ENCODE results near the gene NPIPA5. TPM values are rescaled to one million over a fixed set of nuclear protein-coding genes. Genes with fewer than 3 reads are reported as not detected.
"Not testable (repeated sequence)": the region's sequence is repeated elsewhere in the genome, so short reads cannot be mapped to it uniquely, and the experiment has no call there.

The NPIPA5 gene
- total RNA-seq, 1 donor from 2014 or later, result 18.6 TPM

DNA sequence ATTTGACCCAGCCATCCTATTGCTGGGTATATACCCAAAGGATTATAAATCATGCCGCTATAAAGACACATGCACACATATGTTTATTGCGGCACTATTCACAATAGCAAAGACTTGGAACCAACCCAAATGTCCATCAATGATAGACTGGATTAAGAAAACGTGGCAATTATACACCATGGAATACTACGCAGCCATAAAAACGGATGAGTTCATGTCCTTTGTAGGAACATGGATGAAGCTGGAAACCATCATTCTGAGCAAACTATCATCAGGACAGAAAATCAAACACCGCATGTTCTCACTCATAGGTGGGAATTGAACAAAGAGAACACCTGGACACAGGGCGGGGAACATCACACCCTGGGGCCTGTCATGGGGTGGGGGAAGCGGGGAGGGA lies 14.9 kb upstream of the NPIPA5 start:
- intact Hi-C loops (cut with micrococcal nuclease), result not testable (repeated sequence)

DNA sequence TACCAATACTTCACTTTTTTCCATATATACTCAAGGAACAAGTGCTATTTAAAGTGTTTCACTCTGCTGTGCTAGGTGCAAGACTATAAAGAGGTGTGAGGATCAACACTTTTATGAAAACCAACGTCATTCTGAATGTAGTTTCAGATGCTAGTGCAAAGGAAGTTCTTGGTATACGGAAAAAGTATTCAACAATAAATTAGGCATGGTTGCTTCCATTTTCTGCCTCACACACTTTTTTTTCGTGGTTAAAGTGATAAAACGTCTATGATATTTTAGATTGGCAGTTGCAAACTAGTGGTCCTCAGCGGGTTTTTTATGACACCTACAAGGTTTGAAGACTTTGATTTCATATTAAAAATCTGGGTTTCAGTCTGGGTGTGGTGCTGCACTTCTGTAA lies 11.8 kb upstream of the NPIPA5 start:
- intact Hi-C loops (cut with micrococcal nuclease), result not testable (repeated sequence)

DNA sequence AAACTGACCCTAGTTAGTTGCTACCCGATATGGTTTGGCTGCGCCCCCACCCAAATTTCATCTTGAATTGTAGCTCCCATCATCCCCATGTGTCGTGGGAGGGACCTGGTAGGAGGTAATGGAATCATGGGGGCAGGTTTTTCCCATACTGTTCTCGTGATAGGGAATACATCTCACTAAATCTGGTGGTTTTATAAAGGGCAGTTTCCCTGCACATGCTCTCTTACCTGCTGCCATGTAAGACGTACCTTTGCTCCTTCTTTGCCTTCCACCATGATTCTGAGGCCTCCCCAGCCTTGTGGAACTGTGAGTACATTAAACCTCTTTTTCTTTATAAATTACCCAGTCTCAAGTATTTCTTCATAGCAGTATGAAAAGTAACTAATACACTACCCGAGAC lies 10.0 kb upstream of the NPIPA5 start:
- intact Hi-C loops (cut with micrococcal nuclease), result not testable (repeated sequence)

DNA sequence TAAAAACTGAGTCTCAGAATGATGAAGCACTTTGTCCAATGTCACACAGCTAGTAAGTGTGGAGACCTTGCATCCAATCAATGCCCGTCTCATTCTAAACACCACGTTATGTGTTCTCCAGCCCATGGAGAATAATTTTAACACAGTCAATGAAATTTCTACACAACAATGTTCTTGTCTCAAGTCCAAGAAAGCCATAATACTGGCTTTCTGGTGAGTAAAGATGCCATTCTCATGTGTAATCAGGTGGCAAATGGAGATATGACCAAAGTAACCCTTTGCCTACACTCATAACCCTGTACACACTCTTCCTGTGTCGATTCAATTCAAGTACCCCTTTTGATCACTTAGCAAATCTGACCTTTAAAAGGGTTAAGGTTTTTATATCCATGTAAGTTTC lies 4.7 kb upstream of the NPIPA5 start:
- intact Hi-C loops (cut with micrococcal nuclease), result not testable (repeated sequence)

DNA sequence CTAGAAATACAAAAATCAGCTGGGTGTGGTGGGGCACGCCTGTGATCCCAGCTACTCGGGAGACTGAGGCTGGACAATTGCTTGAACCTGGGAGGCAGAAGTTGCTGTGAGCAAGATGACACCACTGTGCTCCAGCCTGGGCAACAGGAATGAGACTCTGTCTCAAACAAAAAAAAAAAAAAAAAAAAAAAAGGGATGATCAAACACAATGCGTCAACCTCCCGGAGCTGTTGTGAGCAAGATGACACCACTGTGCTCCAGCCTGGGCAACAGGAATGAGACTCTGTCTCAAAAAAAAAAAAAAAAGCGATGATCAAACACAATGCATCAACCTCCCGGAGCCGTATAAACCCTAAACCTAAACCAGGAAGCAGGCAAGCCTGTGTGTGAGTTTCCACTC lies 20.6 kb downstream of the NPIPA5 start:
- intact Hi-C loops (cut with micrococcal nuclease), result not testable (repeated sequence)

DNA sequence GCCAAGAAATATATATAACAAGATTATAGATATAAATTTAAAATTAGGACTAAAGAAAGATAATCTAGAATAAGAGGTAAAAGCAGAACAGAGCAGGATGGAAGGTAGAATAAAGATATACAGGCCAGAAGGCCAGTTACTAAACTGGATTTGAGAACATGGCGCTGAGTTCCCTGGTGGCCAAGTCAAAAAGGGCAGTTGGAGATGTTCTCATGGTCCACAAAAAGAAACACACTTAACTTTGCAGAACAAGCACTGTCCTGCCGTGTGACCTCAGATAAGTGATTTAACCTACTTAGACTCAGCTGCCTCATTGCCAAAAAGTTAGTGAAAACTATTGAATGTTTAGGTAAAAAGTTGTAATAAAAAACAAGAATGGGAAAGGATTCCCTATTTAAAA lies 23.2 kb downstream of the NPIPA5 start:
- intact Hi-C loops (cut with micrococcal nuclease), result not testable (repeated sequence)

DNA sequence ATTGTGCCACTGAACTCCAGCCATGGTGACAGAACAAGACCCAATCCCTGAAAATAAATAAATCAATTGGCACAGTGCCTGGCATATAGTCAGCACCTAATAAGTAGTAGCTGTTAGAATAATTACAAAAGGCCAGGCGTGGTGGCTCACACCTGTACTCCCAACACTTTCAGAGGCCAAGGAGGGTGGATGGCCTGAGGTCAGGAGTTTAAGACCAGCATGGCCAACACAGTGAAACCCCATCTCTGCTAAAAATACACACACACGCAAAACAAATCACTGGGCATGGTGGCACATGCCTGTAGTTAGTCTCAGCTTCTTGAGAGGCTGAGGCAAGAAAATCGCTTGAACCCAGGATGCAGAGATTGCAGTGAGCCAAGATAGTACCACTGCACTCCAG lies 25.2 kb downstream of the NPIPA5 start:
- intact Hi-C loops (cut with micrococcal nuclease), result not testable (repeated sequence)

DNA sequence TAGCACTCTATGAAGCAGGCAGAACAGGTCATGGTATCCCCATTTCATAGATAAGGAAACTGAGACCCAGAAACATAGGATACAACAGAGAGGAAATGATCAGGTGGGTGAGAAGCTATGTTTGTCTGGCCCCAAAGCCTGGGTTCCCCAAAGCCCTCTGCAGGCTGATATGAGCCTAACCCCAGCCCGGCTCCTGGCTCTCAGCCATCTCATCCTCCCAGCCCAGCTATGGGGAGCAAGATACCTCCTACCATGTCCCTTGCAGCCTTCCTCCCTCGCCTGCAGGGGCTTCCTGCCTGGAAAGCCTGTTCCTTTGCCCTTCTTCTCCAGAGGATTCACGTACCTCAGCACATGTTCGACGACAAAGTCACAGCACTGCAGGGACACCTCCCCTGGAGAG lies 26.3 kb downstream of the NPIPA5 start:
- intact Hi-C loops (cut with micrococcal nuclease), result not testable (repeated sequence)

DNA sequence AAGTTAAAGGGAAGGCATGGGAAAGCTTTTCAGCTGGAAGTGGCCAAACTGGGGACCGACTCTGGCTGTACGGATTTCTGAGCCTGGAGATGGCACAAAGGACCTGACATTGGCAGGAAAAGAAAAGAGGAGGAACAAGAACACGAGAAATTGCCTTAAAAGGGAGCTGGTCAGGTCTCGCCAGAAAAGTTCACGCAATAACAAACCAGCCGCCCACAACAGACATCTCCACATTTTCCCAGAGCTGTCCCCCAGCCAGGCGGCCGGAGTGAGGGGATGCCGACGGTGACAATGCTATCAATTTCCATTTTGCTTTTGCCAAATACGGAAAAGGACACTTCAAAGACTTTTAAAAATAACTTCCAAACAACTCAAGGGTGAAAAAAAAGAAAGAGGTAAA lies 26.8 kb downstream of the NPIPA5 start:
- intact Hi-C loops (cut with micrococcal nuclease), result not testable (repeated sequence)

DNA sequence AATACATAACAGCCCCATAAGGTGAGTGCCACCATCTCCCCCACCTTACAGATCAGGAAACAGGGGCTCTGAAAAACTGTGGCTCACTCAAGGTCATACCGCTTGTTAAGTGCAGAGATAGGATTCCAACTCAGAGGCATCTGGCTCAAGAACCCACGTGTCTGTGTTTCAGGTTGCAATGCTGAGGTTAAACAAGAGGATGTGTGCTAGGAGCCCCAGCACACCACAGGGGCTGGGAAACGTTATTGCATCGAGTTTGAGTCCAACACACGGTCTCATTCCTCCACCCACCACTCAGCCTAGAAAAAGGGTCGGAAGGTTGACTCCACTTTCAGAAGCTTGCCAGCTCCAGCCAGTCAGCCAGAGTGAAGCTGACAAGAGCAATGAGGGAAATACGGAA lies 29.4 kb downstream of the NPIPA5 start:
- intact Hi-C loops (cut with micrococcal nuclease), result not testable (repeated sequence)

DNA sequence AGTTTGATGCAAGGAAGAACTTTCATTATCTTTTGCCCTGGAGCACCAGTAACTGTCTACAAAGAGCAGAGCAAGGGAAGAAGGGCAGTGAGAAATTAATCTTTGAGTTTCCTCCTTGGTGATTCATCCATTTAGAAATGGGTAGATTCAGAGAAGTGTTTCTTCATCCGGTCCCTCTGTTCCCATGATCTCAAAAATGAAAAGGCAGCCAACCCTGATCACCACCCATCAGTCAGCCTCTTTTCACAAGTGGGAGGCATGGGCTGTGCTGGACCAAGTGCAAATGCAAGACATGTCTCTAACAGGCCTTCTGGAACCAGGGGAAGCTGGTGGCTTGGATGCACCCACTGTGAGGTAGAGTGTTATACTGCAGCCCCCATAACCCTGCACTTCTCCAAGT lies 35.8 kb downstream of the NPIPA5 start:
- intact Hi-C loops (cut with micrococcal nuclease), result not testable (repeated sequence)

DNA sequence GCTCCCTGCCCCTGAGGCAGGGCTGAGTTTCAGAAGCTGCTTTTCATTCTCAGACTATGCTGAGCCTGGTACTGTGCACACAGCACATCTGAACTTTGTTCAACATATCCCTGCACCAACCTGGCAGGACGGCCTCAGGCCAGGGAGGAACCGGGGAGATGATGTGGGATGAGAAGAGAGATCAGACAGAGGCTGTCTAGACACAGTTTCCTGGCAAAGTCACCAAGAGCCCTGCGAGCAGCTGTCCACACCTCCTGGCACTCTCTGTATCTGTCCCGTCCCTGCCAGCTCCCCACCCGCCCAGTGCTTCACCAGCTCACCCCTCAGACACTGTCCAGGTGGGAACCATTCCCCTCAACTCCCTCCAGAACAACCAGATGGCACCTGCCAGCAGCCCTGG lies 39.1 kb downstream of the NPIPA5 start:
- intact Hi-C loops (cut with micrococcal nuclease), result not testable (repeated sequence)

DNA sequence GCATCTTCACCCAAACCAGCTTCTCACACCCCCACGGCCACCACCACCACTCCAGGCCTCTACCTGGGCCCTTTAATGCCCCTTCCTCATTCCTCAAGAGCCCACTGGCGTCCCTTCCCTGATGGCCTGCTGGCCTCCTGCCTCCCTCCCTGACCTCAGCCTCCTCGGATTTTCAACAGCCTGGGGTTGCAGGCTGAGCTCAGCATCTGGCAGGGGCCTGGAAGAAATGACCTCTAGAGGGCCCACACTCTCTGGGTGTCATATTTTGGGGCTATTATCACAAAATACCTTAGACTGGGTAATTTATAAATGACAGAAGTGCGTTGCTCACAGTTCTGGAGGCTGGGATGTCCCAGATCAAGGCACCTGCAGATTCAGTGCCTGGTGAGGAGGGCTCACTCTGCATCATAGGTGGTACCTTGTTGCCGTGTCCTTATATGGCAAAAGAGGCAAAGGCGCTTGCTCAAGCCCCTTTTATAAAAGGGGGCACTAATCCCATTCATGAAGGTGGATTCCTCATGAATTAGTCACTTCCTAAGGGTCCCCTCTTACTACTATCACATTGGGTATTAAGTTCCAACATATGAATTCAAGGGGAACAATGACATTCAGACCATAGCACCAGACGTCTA lies 40.0 kb downstream of the NPIPA5 start:
- intact Hi-C loops (cut with micrococcal nuclease), result not testable (repeated sequence)

DNA sequence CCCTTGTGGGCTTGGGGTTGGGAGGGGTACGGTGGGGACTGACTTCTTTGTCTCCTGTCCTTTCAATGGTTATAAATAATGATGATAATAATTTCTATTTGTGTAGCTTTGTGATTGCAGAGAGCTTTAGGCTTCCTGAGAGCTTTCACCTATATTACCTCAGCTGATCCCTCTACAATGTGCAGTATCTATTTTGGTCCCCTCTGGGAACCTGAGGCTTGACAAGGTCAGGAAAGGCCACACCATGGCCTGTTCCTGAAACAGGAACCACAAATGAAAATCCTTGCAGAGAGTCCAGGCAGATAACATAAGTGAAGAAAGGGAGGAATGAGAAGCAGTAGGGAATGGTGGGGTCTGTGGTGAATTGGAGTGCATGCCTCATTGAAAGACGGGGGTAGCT lies 42.5 kb downstream of the NPIPA5 start:
- intact Hi-C loops (cut with micrococcal nuclease), result not testable (repeated sequence)

DNA sequence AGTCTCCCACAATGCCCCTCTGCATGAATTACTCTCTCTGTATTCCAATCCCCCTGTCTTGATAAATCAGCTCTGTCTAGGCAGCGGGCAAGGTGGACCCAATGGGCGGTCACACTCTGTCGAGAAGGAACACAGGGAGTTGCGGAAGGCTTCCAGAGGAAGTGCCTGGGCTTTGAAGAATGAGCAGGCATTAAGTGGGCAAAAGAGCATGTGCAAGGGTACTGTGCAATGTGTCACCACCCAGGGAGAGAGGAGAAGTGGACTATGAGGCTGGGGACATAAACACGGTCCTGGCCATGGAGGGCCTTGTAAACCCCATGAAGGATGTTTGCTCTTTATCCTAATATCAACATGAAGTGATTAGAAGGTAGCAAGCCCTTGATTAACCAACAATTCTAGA lies 44.1 kb downstream of the NPIPA5 start:
- intact Hi-C loops (cut with micrococcal nuclease), result not testable (repeated sequence)

DNA sequence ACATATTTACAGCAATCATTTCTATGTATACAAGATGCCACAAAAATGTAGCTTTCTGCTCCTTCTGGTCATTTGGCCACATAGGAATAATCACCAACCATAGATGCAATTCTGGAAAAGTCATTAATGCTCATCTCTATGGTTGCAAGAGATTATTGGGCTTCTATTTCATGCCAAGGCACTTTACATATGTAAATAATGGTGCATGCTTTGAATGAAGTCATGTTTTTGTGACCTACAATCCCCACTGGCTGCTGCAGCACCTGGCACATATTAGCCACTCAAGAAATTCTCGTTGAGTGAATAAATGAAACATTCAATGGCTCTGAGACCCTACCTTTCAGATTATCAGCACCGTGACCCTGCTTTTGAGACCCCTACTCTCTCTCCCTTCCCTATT lies 47.1 kb downstream of the NPIPA5 start:
- intact Hi-C loops (cut with micrococcal nuclease), result not testable (repeated sequence)

DNA sequence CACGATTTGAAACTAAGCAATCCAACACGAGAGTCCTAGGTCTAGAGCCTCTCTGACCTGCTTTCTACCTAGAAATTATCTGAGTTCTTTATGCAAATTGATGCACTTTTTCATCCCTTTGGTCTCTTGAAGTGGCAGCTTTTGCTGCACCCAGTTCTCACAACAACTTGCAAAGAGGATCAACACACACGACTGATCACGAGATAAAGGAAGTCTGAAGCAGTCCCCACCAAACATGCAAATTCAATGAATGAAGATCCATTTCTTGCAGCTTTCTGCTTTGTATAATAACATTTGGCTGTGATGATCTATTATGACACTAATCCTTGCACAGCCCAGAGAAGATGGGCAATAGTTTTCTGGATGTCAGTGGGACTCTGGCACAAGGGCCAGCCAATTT lies 53.1 kb downstream of the NPIPA5 start:
- intact Hi-C loops (cut with micrococcal nuclease), result not testable (repeated sequence)

DNA sequence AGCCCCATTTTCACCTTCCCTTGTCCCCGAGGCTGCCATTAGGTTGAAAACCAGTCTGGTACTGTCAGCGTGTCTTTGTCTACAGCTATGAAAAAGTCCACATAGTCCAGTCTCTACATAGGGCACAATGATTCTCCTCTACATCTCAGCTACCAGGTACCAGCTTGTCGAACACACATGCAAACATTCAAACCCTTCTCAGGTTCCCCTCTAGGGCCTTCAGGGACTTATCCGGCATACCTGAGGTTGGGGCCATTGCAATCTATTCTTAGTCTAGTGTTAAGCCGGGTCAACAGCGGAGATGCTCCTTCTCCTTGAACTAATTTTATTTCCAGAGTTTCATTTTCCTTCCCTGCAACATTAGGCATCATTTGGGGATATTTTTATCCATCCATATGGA lies 54.7 kb downstream of the NPIPA5 start:
- intact Hi-C loops (cut with micrococcal nuclease), result not testable (repeated sequence)

DNA sequence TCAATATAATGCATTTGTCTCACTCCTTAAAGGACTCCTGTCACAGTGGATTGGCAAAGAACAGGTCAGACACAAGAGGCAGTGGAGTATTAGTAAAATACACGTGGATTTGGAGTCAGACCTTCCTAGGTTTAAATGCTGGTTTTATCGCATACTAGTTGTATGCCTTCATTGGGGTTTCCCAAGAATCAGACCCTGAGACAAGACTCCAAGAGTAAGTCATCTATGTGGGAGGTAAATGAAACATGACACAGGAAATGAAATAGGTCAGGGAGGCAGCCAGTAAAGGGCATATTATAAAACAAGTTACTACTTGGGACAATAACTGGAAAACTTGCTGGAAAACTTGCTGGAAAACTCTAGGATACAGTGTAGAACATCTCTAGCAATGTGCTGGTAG lies 56.9 kb downstream of the NPIPA5 start:
- intact Hi-C loops (cut with micrococcal nuclease), result not testable (repeated sequence)

DNA sequence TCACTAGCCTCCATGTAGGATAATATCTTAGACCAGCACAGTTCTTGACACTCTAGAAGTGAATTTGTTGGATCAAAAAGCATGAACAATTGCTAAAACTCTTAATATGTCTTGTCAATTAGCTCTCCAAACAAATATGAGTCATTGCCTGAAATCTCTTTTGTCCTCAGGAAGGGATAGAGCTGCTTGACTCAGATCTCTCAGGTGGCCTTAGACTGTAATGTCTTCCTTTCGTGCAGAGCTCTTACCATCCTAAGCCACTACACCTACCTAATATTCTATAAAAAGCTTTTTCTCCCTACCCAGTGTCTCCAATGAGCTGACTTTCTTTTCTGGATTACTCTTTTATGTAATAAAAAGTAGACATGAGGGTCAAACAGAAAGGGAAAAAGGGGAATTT lies 63.5 kb downstream of the NPIPA5 start:
- intact Hi-C loops (cut with micrococcal nuclease), result not testable (repeated sequence)
